AG08396 (cell line): ENCODE data around the gene UGT2B11.
"Not testable (repeated sequence)": the region's sequence is repeated elsewhere in the genome, so short reads cannot be mapped to it uniquely, and the experiment has no call there.

ENCODE experiments used
- DNase-seq: peaks from one replicate; pipeline ENCODE4 v3.0.0; 2012; ENCODE audit warnings: low spot score, mixed read lengths

Gene UGT2B11

GRCh38 chr4:69169171-69169570, 45.4 kb downstream of the UGT2B11 start:
- not testable (repeated sequence) for DNase-seq

GRCh38 chr4:69167300-69167699, 47.2 kb downstream of the UGT2B11 start:
- no peak for DNase-seq

- DNase-seq: not testable (repeated sequence)
Observed at GRCh38 chr4:69166376-69166775, 48.2 kb downstream of the UGT2B11 start.

GRCh38 chr4:69165707-69166106, 48.8 kb downstream of the UGT2B11 start:
- DNase-seq: not testable (repeated sequence)

GRCh38 chr4:69156913-69157312, 57.6 kb downstream of the UGT2B11 start:
- DNase-seq: no peak

- no peak for DNase-seq
Observed at GRCh38 chr4:69154021-69154420, 60.5 kb downstream of the UGT2B11 start.
